Ishikawa (cell line): ENCODE measurements around the gene ARID5B.
A peak's percentile ranks its signal among the peaks of the same experiment; 100 is the strongest.

Experiments
- CEBPB ChIP-seq: IDR thresholded peaks from 2 replicates; pipeline ENCODE4 v1.6.1; 2012
- CREB1 ChIP-seq: IDR thresholded peaks from 2 replicates; pipeline ENCODE4 v1.6.1; 2012; ENCODE audit warnings: low read depth
- EGR1 ChIP-seq: IDR thresholded peaks from 2 replicates; pipeline ENCODE4 v1.6.1; 2012
- EP300 ChIP-seq: IDR thresholded peaks from 2 replicates; pipeline ENCODE4 v1.6.1; 2012; ENCODE audit warnings: borderline replicate concordance
- FOXM1 ChIP-seq: IDR thresholded peaks from 2 replicates; pipeline ENCODE4 v1.6.1; 2012; ENCODE audit warnings: low read depth, borderline replicate concordance
- MAX ChIP-seq: IDR thresholded peaks from 2 replicates; pipeline ENCODE4 v1.6.1; 2012
- NFIC ChIP-seq: IDR thresholded peaks from 2 replicates; pipeline ENCODE4 v1.6.1; 2012
- RAD21 ChIP-seq: IDR thresholded peaks from 2 replicates; pipeline ENCODE4 v1.6.1; 2012; ENCODE audit warnings: low read depth
- REST ChIP-seq: IDR thresholded peaks from 2 replicates; pipeline ENCODE4 v1.6.1; 2012; ENCODE audit warnings: low read depth, mild to moderate bottlenecking
- TAF1 ChIP-seq: IDR thresholded peaks from 2 replicates; pipeline ENCODE4 v1.6.1; 2012; ENCODE audit warnings: low read depth, mild to moderate bottlenecking
- TCF12 ChIP-seq: IDR thresholded peaks from 2 replicates; pipeline ENCODE4 v1.6.1; 2012; ENCODE audit warnings: low read depth
- TEAD4 ChIP-seq: IDR thresholded peaks from 2 replicates; pipeline ENCODE4 v1.6.1; 2012
- USF1 ChIP-seq: IDR thresholded peaks from 2 replicates; pipeline ENCODE4 v1.6.1; 2012
- YY1 ChIP-seq: IDR thresholded peaks from 2 replicates; pipeline ENCODE4 v1.6.1; 2012; ENCODE audit warnings: low read depth
- ZBTB7A ChIP-seq: IDR thresholded peaks from 2 replicates; pipeline ENCODE4 v1.6.1; 2012; ENCODE audit warnings: low read depth

Gene ARID5B

GRCh38 chr10:61904733-61905725 is 3.5 kb downstream of the ARID5B start:
- TF ChIP-seq NFIC (no peak), CEBPB (peak; percentile 63), FOXM1 (no peak; the same call in 1 of the 2 replicates), TAF1 (no peak)

- TF ChIP-seq RAD21 (no peak), REST (no peak), EP300 (no peak), FOXM1 (no peak), ZBTB7A (no peak), TEAD4 (no peak), EGR1 (no peak), TCF12 (no peak), NFIC (no peak), CEBPB (no peak), TAF1 (no peak), YY1 (no peak), USF1 (no peak), MAX (no peak)
These were observed 4.5 kb downstream of the ARID5B start for GRCh38 chr10:61905837-61906561.

GRCh38 chr10:61906562-61906901 is 5.0 kb downstream of the ARID5B start:
- TF ChIP-seq TCF12 (no peak), YY1 (no peak), TAF1 (no peak), RAD21 (no peak), EP300 (no peak), CEBPB (no peak), REST (no peak), EGR1 (no peak), USF1 (no peak), TEAD4 (no peak), NFIC (no peak), CREB1 (no peak), MAX (no peak), FOXM1 (no peak)

GRCh38 chr10:61907011-61907410 is 5.5 kb downstream of the ARID5B start:
- TF ChIP-seq EGR1 = no peak
- no peak for TF ChIP-seq NFIC

- TF ChIP-seq MAX (no peak), ZBTB7A (no peak), FOXM1 (no peak), EP300 (no peak), USF1 (no peak), EGR1 (no peak), CEBPB (no peak), CREB1 (no peak), TEAD4 (no peak), YY1 (no peak)
These were observed 6.1 kb downstream of the ARID5B start for GRCh38 chr10:61907587-61907986.
